Muscle layer of colon (tissue), 2 donors: Measurements from ENCODE around the gene BMP7.

ENCODE experiments used
- H3K27ac ChIP-seq: one replicate; pipeline ENCODE4 v1.7.0; 2013; ENCODE audit warnings: low read depth, mild to moderate bottlenecking, low read length, moderate library complexity
- H3K27me3 ChIP-seq, 2 donors: one replicate each; pipeline ENCODE4 v1.7.0; 2013; ENCODE audit warnings: low read length in 2 of 2, mild to moderate bottlenecking in 2 of 2; ENCODE audit not compliant: insufficient read depth in 2 of 2, control insufficient read depth in 1 of 2
- H3K36me3 ChIP-seq: one replicate; pipeline ENCODE4 v1.7.0; 2013; ENCODE audit warnings: mild to moderate bottlenecking, low read length; ENCODE audit not compliant: insufficient read depth
- H3K4me1 ChIP-seq: one replicate; pipeline ENCODE4 v1.7.0; 2013; ENCODE audit warnings: mild to moderate bottlenecking, low read length; ENCODE audit not compliant: insufficient read depth
- H3K4me3 ChIP-seq, 2 donors: one replicate each; pipeline ENCODE4 v1.7.0; 2013; ENCODE audit warnings: low read length in 2 of 2, low read depth in 1 of 2, mild to moderate bottlenecking in 1 of 2, moderate library complexity in 1 of 2
- H3K9ac ChIP-seq: one replicate; pipeline ENCODE4 v1.7.0; 2013; ENCODE audit warnings: low read length
- H3K9me3 ChIP-seq: one replicate; pipeline ENCODE4 v1.7.0; 2013; ENCODE audit warnings: mild to moderate bottlenecking, low read length
- donor health status: abdominal sarcoma.
- donor health status: Adenocarcinoma of cecum.

BMP7 gene

DNA sequence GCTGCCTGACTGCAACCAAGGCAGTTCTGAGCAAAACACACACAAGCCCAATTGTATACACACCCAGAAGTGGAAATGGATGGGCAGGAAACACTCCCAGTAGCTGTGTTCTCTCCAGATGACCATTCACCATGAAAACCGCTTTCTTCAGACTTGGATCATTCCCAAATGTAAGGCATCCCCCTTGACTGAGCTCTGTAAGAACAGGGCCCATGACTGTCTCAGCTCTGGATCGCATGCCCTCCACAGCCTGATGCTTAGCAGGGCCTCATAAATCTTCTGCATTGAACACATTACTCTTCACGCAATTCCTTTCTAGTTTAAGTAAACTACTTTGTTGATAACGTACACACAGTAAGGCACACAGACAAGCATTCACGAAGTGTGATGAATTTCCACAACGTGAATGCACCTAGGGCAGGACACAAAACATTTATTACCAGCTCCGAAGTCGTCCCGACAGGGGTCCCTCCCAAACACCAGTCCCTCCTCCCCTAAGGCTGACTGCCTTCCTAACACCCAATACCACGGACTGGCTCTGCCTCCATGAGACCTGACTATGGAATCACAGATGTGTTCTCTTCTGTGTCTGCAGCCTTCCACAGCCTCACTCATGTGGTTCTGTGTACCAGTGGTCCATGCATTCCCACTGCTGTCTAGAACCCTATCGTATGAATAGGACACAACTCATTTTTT, 31.7 kb downstream of the BMP7 start:
- H3K9me3 ChIP-seq, result no peaks in the 10 kb centered on the region
- H3K4me3 ChIP-seq, result no peak overlapping the region
- H3K36me3 ChIP-seq, result no peaks in the 10 kb centered on the region
- no peaks in the 10 kb centered on the region for H3K4me1 ChIP-seq
- no peaks in the 10 kb centered on the region for H3K27me3 ChIP-seq
- H3K27ac ChIP-seq, result no peak overlapping the region
- H3K9ac ChIP-seq, result no peak overlapping the region

DNA sequence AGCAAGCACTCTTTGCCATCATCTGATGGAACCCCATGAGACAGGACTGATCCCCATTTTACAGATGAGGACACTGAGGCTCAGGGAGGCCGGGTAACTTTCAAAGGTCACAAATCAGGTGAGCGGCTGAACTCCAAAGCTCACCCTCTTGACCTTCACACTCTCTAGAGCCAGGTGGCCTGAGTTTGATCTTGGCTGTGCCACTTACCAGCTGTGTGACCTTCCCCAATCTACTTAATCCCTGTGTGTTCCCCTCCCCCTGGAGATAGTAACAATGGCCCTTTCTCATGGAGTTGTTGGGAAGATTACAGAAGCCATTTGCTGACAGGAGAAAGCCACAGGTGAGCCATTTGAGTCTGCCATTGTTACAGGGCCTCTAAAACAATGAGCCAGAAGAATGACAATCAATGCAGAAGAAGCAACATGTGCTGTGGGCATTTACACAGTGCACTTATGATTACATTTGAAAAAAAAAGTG, 34.5 kb downstream of the BMP7 start:
- no peak overlapping the region for H3K9ac ChIP-seq
- H3K9me3 ChIP-seq, result no peaks in the 10 kb centered on the region
- no peaks in the 10 kb centered on the region for H3K36me3 ChIP-seq
- H3K27ac ChIP-seq, result no peak overlapping the region
- no peak overlapping the region for H3K4me3 ChIP-seq
- H3K4me1 ChIP-seq, result no peaks in the 10 kb centered on the region
- no peaks in the 10 kb centered on the region for H3K27me3 ChIP-seq

DNA sequence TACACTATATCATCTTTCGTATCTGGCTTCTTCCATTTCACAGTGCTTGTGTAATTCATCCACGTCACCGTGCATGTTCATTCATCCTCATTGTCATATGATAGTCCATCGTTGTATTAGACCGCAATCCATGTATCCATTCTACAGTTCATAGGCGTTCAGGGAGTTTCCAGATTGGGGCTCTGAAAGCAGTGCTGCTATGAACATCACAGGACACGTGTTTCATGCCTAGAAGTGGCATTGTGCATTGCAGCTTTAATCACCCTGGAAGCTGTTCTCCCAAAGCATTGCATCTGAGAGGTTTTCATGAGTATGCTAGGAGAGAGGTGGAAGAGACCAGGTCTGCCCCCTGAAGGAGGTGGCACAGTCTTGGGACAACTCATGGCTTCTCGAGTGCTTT, 35.3 kb downstream of the BMP7 start:
- no peaks in the 10 kb centered on the region for H3K27me3 ChIP-seq
- no peaks in the 10 kb centered on the region for H3K36me3 ChIP-seq
- H3K4me1 ChIP-seq, result no peaks in the 10 kb centered on the region
- H3K27ac ChIP-seq, result no peak overlapping the region
- no peak overlapping the region for H3K4me3 ChIP-seq
- H3K9ac ChIP-seq, result no peak overlapping the region
- H3K9me3 ChIP-seq, result no peaks in the 10 kb centered on the region

DNA sequence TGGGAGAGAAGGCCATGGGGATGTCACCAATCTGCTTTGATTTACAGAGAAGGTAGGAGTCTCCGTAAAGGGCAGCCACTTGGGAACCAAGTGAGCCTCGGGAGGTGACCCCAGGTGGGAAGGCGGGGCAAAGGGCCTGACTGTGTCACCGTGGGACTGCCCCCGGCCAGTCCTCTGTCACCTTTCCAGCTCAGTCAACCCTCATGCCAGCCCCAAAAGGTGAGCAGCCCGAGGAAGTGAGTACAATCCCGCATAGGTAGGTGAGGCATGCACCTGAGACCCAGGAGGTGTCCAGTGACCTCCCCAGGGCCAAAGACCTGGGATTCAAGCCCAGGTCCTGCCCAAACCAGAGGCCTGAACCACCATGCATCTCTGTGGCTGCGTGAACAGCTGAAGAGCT, 36.2 kb downstream of the BMP7 start:
- no peak overlapping the region for H3K4me3 ChIP-seq
- no peaks in the 10 kb centered on the region for H3K27me3 ChIP-seq
- H3K4me1 ChIP-seq, result no peaks in the 10 kb centered on the region
- no peak overlapping the region for H3K27ac ChIP-seq
- no peak overlapping the region for H3K9ac ChIP-seq
- no peaks in the 10 kb centered on the region for H3K36me3 ChIP-seq
- no peaks in the 10 kb centered on the region for H3K9me3 ChIP-seq

DNA sequence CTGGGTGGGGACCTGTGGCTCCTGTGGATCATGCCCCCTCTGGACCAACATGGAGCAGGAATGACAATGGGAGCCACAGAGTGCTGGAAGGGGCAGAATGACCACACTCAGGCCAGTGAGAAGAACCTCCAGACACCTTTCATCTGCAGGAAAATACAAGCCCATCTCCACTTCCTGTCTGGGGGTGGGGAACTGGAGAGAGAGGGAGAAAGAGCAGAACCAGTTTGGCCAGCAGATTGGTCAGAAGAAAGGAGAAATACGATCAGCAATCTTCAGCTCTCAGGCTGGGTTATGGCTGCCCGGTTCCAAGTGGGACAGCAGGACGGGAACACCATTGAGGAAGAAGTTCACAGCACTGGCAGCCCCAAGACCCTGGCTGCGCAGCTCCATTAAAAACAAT, 37.0 kb downstream of the BMP7 start:
- H3K36me3 ChIP-seq, result no peaks in the 10 kb centered on the region
- H3K27me3 ChIP-seq, result no peaks in the 10 kb centered on the region
- H3K27ac ChIP-seq, result no peak overlapping the region
- no peaks in the 10 kb centered on the region for H3K9me3 ChIP-seq
- no peak overlapping the region for H3K9ac ChIP-seq
- H3K4me3 ChIP-seq, result no peak overlapping the region
- H3K4me1 ChIP-seq, result no peaks in the 10 kb centered on the region

DNA sequence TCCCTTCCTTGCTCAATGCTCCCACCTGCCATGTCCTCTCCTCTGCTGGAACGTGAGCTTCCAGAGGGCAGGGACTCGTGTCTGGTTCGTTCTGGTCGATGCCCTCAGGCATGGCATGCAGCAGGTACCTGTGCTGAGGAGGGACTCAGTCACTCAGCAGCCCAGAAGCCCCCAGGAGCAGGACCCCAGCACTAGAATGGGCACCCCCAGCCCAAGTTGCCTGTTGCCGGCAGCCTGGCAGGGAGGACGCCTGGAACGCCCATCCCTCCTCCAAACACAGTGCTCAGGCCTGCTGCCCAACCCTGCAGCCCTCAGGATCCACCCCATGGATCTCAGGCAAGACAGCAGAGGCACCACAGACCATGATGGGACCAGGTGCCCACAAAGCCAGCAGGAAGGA, 40.6 kb downstream of the BMP7 start:
- Histone ChIP-seq H3K36me3 (no peaks in the 10 kb centered on the region), H3K4me1 (no peaks in the 10 kb centered on the region), H3K27ac (no peak overlapping the region), H3K9ac (no peak overlapping the region), H3K27me3 (no peaks in the 10 kb centered on the region), H3K4me3 (no peak overlapping the region), H3K9me3 (no peaks in the 10 kb centered on the region)

DNA sequence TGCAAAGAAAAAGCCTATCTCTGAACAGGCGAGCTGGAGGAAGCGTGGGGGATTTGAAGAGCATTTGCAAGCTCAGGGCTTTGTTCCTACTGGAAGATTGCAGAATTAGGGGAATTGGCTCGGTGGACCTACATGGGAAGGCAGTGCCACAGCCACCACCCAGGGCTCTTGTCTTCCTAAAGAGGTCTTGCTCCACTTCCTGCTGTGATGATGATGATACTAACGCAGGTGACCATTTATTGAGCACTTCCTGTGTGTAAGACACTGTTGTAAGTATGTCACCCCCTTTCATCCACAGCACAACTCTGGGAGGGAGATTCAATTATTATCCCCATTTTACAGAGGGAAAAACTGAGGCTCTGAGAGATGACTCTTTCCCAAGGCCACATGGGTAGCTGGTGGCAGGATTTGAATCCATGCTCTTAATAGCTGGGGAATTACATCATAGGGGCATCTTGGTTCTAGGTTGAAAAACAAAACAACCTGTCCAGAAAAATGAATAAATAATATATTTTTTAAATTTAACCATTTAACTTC, 41.2 kb downstream of the BMP7 start:
- H3K4me3 ChIP-seq, result no peak overlapping the region
- H3K9ac ChIP-seq, result no peak overlapping the region
- no peaks in the 10 kb centered on the region for H3K36me3 ChIP-seq
- no peaks in the 10 kb centered on the region for H3K4me1 ChIP-seq
- H3K27me3 ChIP-seq, result no peaks in the 10 kb centered on the region
- H3K27ac ChIP-seq, result no peak overlapping the region
- no peaks in the 10 kb centered on the region for H3K9me3 ChIP-seq

DNA sequence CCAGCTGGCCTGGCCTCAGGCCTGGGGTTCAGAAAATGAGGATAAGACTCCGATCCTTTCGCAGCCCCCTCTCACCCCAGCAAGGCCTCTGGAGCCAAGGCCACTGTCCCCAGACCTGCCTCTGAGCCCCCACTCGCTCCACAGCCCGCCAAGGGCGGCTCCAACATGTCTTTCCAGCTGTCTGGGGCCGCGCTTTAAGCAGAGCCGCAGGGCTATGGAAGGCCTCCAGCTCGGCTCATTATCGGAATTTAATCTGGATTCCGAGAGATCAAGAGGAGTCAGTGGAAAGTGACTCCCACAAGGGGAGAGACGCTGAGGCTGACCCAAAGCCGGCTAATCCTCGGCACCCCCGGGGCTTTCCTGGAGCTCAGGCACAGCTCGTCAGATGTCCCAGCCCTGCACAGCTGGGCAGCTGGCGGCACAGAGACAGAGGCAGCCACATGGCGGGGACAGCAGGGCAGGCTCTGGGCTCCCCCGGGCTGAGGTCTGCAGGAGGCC, 41.8 kb downstream of the BMP7 start:
- no peaks in the 10 kb centered on the region for H3K27me3 ChIP-seq
- H3K9ac ChIP-seq, result no peak overlapping the region
- no peaks in the 10 kb centered on the region for H3K4me1 ChIP-seq
- no peaks in the 10 kb centered on the region for H3K36me3 ChIP-seq
- no peak overlapping the region for H3K4me3 ChIP-seq
- no peak overlapping the region for H3K27ac ChIP-seq
- H3K9me3 ChIP-seq, result no peaks in the 10 kb centered on the region

DNA sequence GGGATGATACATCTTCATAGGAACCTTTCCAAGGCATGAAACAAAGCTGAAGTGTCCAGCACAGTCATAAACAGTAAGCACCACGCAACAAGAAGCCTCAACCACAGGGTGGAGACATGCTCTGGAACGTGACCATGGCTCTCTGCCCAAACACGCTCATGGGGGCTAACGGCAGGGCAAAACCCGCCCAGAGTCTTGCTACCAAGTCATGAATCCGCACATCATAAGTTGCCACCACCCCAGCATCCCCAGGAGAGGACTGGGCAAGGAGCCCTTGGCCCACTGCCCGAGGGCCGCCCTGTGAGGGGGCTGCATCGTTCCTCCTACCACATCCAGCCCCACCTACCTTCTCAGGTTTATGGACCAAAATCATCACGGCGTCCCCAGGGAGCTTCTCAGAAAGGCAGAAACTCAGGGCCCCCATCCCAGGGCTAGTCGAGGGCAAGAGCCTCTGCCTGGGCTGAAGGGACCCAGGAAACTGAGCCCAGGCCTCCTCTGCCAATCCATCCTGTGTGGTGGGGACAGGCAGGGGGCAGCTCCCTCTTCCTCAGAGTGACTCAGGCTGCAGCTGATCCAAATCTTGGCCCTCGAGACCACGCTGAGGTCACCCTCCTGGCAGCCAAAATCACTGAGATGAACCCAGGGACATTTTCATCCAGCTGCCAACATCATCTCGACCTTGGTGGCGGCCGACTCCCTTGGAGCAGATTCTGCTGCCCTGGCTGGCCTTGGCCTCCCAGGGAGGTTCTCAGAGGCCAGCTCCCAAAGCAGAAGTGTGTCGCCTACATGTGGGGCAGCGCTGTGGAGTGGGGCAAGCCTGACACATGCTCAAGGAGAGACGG, 42.6 kb downstream of the BMP7 start:
- Histone ChIP-seq H3K9me3 (no peaks in the 10 kb centered on the region), H3K4me3 (no peak overlapping the region), H3K27me3 (no peaks in the 10 kb centered on the region), H3K4me1 (no peaks in the 10 kb centered on the region), H3K9ac (no peak overlapping the region), H3K36me3 (no peaks in the 10 kb centered on the region), H3K27ac (no peak overlapping the region)

DNA sequence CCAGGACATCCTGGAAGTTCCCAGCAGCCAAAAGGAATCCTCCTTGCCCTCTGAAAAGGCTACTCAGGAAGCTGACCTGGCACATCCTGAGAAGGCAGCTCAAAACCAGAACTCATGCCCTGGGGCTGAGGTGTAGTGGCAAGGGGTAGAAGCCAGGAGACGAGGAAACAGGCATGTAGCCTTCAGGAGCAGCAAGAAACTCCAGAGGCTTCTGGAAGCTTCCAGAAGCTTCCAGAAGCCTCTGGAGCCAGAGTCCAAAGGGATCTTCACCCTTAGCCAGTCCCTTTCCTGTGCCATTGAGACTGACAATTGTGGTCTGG, 43.9 kb downstream of the BMP7 start:
- Histone ChIP-seq H3K27me3 (no peaks in the 10 kb centered on the region), H3K4me1 (no peaks in the 10 kb centered on the region), H3K27ac (no peak overlapping the region), H3K4me3 (no peak overlapping the region), H3K9ac (no peak overlapping the region), H3K36me3 (no peaks in the 10 kb centered on the region), H3K9me3 (no peaks in the 10 kb centered on the region)

DNA sequence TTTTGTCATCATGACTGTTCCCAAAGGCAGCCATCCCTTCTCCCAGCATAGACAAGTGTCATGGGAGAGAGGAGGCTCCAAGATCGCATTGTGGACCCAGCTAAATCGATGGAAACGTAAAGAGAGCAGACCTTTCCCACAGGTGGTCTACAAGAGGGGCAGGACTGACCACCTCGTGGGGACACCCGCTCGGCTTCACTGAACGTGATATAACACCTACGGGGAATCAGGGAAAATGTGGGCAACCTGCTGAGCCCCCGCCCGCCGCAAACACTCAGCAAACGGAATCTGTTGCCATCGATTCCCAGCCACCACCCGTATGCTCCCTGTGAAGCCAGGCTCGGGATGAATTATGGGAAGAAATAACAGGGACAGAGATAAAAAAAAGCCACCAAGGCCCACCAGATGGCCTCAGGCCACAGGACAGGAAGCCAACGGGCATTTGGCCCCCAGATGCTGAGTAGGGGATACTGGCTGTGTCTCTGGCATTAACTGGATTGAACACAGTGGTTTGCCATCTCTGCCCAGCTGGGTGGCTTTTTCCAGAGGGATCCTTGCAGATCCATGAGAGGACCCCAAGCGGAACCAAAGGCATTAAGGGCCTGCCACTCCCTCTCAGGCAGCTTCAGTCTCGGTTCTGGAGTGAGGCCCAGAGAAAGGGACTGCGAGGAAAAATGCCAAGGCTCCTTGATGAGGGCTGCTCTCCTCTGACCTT, 44.4 kb downstream of the BMP7 start:
- no peak overlapping the region for H3K27ac ChIP-seq

More for the DNA sequence above, 44.4 kb downstream of the BMP7 start:
- Histone ChIP-seq H3K4me3 (no peak overlapping the region), H3K4me1 (no peaks in the 10 kb centered on the region), H3K36me3 (no peaks in the 10 kb centered on the region), H3K27me3 (no peaks in the 10 kb centered on the region), H3K9ac (no peak overlapping the region), H3K9me3 (no peaks in the 10 kb centered on the region)
